Heart left ventricle (tissue), 13 donors: ENCODE measurements around the gene BRINP1.

Source experiments
- CTCF ChIP-seq, 12 donors: fragments of 200-600 bp; sonication (generic) in 4 of 12; IDR thresholded peaks; one replicate each; pipeline versions ENCODE4 v1.5.0 to v1.8.0; 2018 to 2022; ENCODE audit warnings: antibody characterized with exemption in 12 of 12, mild to moderate bottlenecking in 5 of 12
- POLR2A ChIP-seq, 2 donors: fragments of 450-650 bp; IDR thresholded peaks; one replicate each; pipeline ENCODE4 v1.6.1; 2017; ENCODE audit warnings: antibody characterized with exemption in 2 of 2, mild to moderate bottlenecking in 2 of 2, moderate library complexity in 2 of 2
- donor health status: ischemic (EF 13 %, LVEDD 7.1; RV severe dilation, severe dysfunction).
- donor health status: DM: no; HTN: yes; CAD: no.
- donor health status: DM: no; HTN: no; CAD: no.
- donor health status: ischemic (EF 25% LVEDD 6.9; RV normal size, moderate dysfunction).
- donor health status: ischemic (EF 25% LVEDD 5.7; RV mildly dilated, moderate dysfunction).
- donor health status: ischemic (EF 35%, LVEDD 5.7; RV mildly dilated, moderate dysfunction).
- donor health status: nonischemic (EF 11% LVEDD 7.7; RV severe dilation, severe dysfunction).
- donor health status: DM: yes; HTN: yes; CAD: no.
- donor health status: PGD.
- donor health status: ischemic (EF 29% LVEDD 5.4; RV normal size, mild dysfunction).
- donor health status: nonischemic (EF 23%, LVEDD 6.1; RV moderate dilation, normal function).

GRCh38 chr9:119251936-119252335, 117.3 kb downstream of the BRINP1 start:
- no peak for TF ChIP-seq CTCF (IDR thresholded peaks at IDR 0.05)
- no peak for TF ChIP-seq POLR2A (IDR thresholded peaks at IDR 0.05)
